HepG2 (cell line): ENCODE measurements around the gene TLN1. TPM values are rescaled to one million over a fixed set of nuclear protein-coding genes. Genes with fewer than 3 reads are reported as not detected.
A peak's percentile ranks its signal among the peaks of the same experiment; 100 is the strongest.

Source experiments
- ARNT2 ChIP-seq: sonication (generic); formaldehyde crosslinking; IDR thresholded peaks from 2 replicates; pipeline ENCODE4 v1.8.0; 2022; ENCODE audit warnings: mild to moderate bottlenecking, low read depth, missing genetic modification reagents, moderate library complexity
- ATRX ChIP-seq: sonication (generic); formaldehyde crosslinking; IDR thresholded peaks from 2 replicates; pipeline ENCODE4 v1.4.0; 2020; ENCODE audit warnings: missing genetic modification reagents, borderline replicate concordance
- BCL3 ChIP-seq: sonication (generic); formaldehyde crosslinking; IDR thresholded peaks from 2 replicates; pipeline ENCODE4 v1.5.1; 2020; ENCODE audit warnings: mild to moderate bottlenecking, missing genetic modification reagents, moderate library complexity
- CHD4 ChIP-seq: fragments of 200-600 bp; sonication (generic); IDR thresholded peaks from 2 replicates; pipeline ENCODE4 v1.7.0; 2017; ENCODE audit warnings: mild to moderate bottlenecking, low read length, borderline replicate concordance
- JUN ChIP-seq: sonication (generic); formaldehyde crosslinking; IDR thresholded peaks from 2 replicates; pipeline ENCODE4 v1.4.0; 2020; ENCODE audit warnings: mild to moderate bottlenecking, missing genetic modification reagents
- MTA1 ChIP-seq: sonication (generic); formaldehyde crosslinking; IDR thresholded peaks from 2 replicates; pipeline ENCODE4 v1.4.0; 2020; ENCODE audit warnings: missing genetic modification reagents, mild to moderate bottlenecking, borderline replicate concordance
- PHF8 ChIP-seq: sonication (generic); formaldehyde crosslinking; IDR thresholded peaks from 2 replicates; pipeline ENCODE4 v1.5.0; 2020; ENCODE audit warnings: missing genetic modification reagents
- RBAK ChIP-seq: sonication (generic); formaldehyde crosslinking; IDR thresholded peaks from 2 replicates; pipeline ENCODE4 v1.5.1; 2020; ENCODE audit warnings: mild to moderate bottlenecking, missing genetic modification reagents
- SSRP1 ChIP-seq: IDR thresholded peaks from 2 replicates; pipeline ENCODE4 v1.6.1; 2016; ENCODE audit warnings: control low read depth
- ZBED4 ChIP-seq: sonication (generic); formaldehyde crosslinking; IDR thresholded peaks from 2 replicates; pipeline ENCODE4 v1.4.0; 2020; ENCODE audit warnings: missing genetic modification reagents, borderline replicate concordance
- ZBTB33 ChIP-seq: sonication (generic); formaldehyde crosslinking; IDR thresholded peaks from 2 replicates; pipeline ENCODE4 v1.4.0; 2020; ENCODE audit warnings: missing genetic modification reagents
- ZFP36 ChIP-seq: fragments of 150-350 bp; IDR thresholded peaks from 2 replicates; pipeline ENCODE4 v1.6.1; 2018; ENCODE audit warnings: borderline replicate concordance, low read length, low read depth; ENCODE audit not compliant: partially characterized antibody
- ZNF235 ChIP-seq: sonication (generic); formaldehyde crosslinking; IDR thresholded peaks from 2 replicates; pipeline ENCODE4 v1.8.1; 2023; ENCODE audit warnings: mild to moderate bottlenecking, missing genetic modification reagents, borderline replicate concordance
- ZNF512 ChIP-seq: sonication (generic); formaldehyde crosslinking; IDR thresholded peaks from 2 replicates; pipeline ENCODE4 v1.4.0; 2020; ENCODE audit warnings: mild to moderate bottlenecking, missing genetic modification reagents
- ZNF609 ChIP-seq: sonication (generic); formaldehyde crosslinking; IDR thresholded peaks from 2 replicates; pipeline ENCODE4 v1.4.0; 2020; ENCODE audit warnings: mild to moderate bottlenecking, missing genetic modification reagents, borderline replicate concordance
- polyA plus RNA-seq, 8 experiments: library from polyadenylated mRNA; depleted of rRNA in 3 of 8; stranded (reverse) in 7 of 8; unstranded in 1 of 8; fragments of >200 nt; fragmentation: Illumina TruSeq in 4 of 8; extraction: Trizol in 4 of 8; gene quantifications; 2 replicates each; pipeline versions ENCODE4 v1.2.1 to v1.2.3, GENCODE V29; 2011 to 2016; ENCODE audit warnings: low read depth in 4 of 8, missing spikeins in 1 of 8, mixed read lengths in 1 of 8; ENCODE audit not compliant: insufficient read depth in 1 of 8
- total RNA-seq, 5 experiments: library from RNA; depleted of rRNA; stranded (reverse); fragments of >200 nt; fragmentation: Illumina TruSeq; extraction: Trizol; gene quantifications; 2 replicates each; pipeline ENCODE4 v1.2.3, GENCODE V29; 2016; ENCODE audit warnings: low read depth in 1 of 5

Gene TLN1
- total and polyA plus RNA-seq, 2 of the 13 experiments (the other 11 are each of a cell fraction or from before 2014, with no cell fraction given) = 35.2 to 51.8 TPM

GRCh38 chr9:35690614-35691333, 41.2 kb downstream of the TLN1 start (continued):
- TF ChIP-seq BCL3 (no peak), ZNF609 (CRISPR knock-in tag) (no peak), ZFP36 (no peak), ARNT2 (CRISPR knock-in tag) (no peak; the same call in 1 of the 2 replicates), ZBTB33 (CRISPR knock-in tag) (no peak), MTA1 (no peak), SSRP1 (CRISPR knock-in tag) (no peak), RBAK (CRISPR knock-in tag) (no peak), ATRX (CRISPR knock-in tag) (no peak), JUN (CRISPR knock-in tag) (no peak), ZNF512 (CRISPR knock-in tag) (no peak), ZBED4 (CRISPR knock-in tag) (no peak), ZNF235 (CRISPR knock-in tag) (no peak), PHF8 (peak; percentile 60; the same call in 1 of the 2 replicates), CHD4 (no peak)
